Measurements from ENCODE around the gene VPS4B. TPM values are rescaled to one million over a fixed set of nuclear protein-coding genes. Genes with fewer than 3 reads are reported as not detected.

VPS4B gene
- total and polyA plus RNA-seq, 10 of the 15 experiments (the other 5 are each of a cell fraction or from before 2014, with no cell fraction given), result 21.4 to 37.6 (median 29.8) TPM

GRCh38 chr18:63438181-63438580, 15.9 kb upstream of the VPS4B start:
- ChIA-PET POLR2A (interaction anchor here (1.6 kb wide), 1 partner anchor 16 kb away, joined by 3 read pairs; the partner anchor contains the start of gene VPS4B), RAD21 (ENCODE audit: unreplicated experiment) (interaction anchor here (0.7 to 3.4 kb wide), 16 partner anchors 16 to 800 kb away, joined by 3 to 39 read pairs (median 8); partner anchors contain the start of genes PHLPP1 and VPS4B), SMC1A (ENCODE audit: uncharacterized antibody, unreplicated experiment) (interaction anchor here (0.7 to 3.9 kb wide), 23 partner anchors 11 to 456 kb away, joined by 3 to 69 read pairs (median 4); partner anchors contain the start of gene VPS4B), CTCF (interaction anchor here (0.6 to 7.1 kb wide), 38 partner anchors 7 to 801 kb away, joined by 3 to 140 read pairs (median 5); partner anchors contain the start of gene BCL2)
- H3K4me2 ChIP-seq (ENCODE audit: control insufficient read depth, insufficient read depth), result no peak overlapping the region
- no peak overlapping the region for H3K27ac ChIP-seq (ENCODE audit: control insufficient read depth, insufficient read depth)
- H3K36me3 ChIP-seq (ENCODE audit: control insufficient read depth in 2 of 2, insufficient read depth in 2 of 2, low read length in 1 of 2), result no peaks in the 10 kb centered on the region
- in situ Hi-C loops (cut with MboI) (no loop called here), intact Hi-C loops (cut with micrococcal nuclease; ENCODE audit: unreplicated experiment) (loop anchor here (5.0 to 10.0 kb wide), 4 partner anchors 116 to 1011 kb away; partner anchors contain the start of gene PHLPP1)
- no peaks in the 10 kb centered on the region for H4K20me1 ChIP-seq (ENCODE audit: control insufficient read depth, insufficient read depth)
- H3K27me3 ChIP-seq (replicated peaks in 1 of 2; ENCODE audit: control insufficient read depth in 2 of 2, insufficient read depth in 2 of 2, low read length in 1 of 2), result peaks cover 0 to 3% of the 10 kb centered on the region in 2 experiments; a peak in 1 of 4 replicates
- ATAC-seq (no peak), DNase-seq (ENCODE audit: low read depth, low spot score) (no peak), FAIRE-seq (no peak)
- WGBS (ENCODE audit: insufficient coverage, insufficient replicate concordance, low lambda C conversion rate, missing lambda C conversion rate), result 47% methylated on average over 2 of the region's 2 CpGs
- H3K4me1 ChIP-seq (ENCODE audit: control insufficient read depth, insufficient read depth, low read length), result no peaks in the 10 kb centered on the region
- H3K9me3 ChIP-seq (replicated peaks; ENCODE audit: control insufficient read depth, insufficient read depth, low read length), result no peaks in the 10 kb centered on the region
- H3K79me2 ChIP-seq (ENCODE audit: control insufficient read depth, insufficient read depth, low read length), result no peaks in the 10 kb centered on the region
- no peak overlapping the region for H3K4me3 ChIP-seq
- H2AFZ ChIP-seq (ENCODE audit: control insufficient read depth, low read depth, low read length), result 0 out of 2 replicates have a peak overlapping the region, but pooled peaks have one; percentile 17
- no peak overlapping the region for H3K9ac ChIP-seq (ENCODE audit: control insufficient read depth, insufficient read depth, low read length)
- no TSS peak for BruUV-seq (replicated peaks)
- TF ChIP-seq, protein P1, sequence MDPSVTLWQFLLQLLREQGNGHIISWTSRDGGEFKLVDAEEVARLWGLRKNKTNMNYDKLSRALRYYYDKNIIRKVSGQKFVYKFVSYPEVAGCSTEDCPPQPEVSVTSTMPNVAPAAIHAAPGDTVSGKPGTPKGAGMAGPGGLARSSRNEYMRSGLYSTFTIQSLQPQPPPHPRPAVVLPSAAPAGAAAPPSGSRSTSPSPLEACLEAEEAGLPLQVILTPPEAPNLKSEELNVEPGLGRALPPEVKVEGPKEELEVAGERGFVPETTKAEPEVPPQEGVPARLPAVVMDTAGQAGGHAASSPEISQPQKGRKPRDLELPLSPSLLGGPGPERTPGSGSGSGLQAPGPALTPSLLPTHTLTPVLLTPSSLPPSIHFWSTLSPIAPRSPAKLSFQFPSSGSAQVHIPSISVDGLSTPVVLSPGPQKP (IDR thresholded peaks at IDR 0.05; ENCODE audit: low read depth, low read length), result no peak
- TF ChIP-seq NFIC (IDR thresholded peaks at IDR 0.05; ENCODE audit: low read depth, low read length) (no peak), ZZZ3 (IDR thresholded peaks at IDR 0.05; ENCODE audit: control insufficient read depth, insufficient read length, low read depth) (no peak), ZBTB11 (CRISPR knock-in tag; IDR thresholded peaks at IDR 0.05) (no peak), ZNF207 (IDR thresholded peaks at IDR 0.05; ENCODE audit: borderline replicate concordance) (no peak), KAT2A (conservative IDR thresholded peaks at IDR 0.05; ENCODE audit: control insufficient read depth, low read depth, low read length) (no peak), TCF7 (IDR thresholded peaks at IDR 0.05; ENCODE audit: borderline replicate concordance) (no peak), FOXM1 (IDR thresholded peaks at IDR 0.05; ENCODE audit: low read depth, low read length) (no peak), SMARCA5 (IDR thresholded peaks at IDR 0.05) (no peak), NFYB (IDR thresholded peaks at IDR 0.05; ENCODE audit: insufficient read depth, low read depth, low read length) (no peak), ZNF24 (IDR thresholded peaks at IDR 0.05) (no peak)
- TF ChIP-seq, protein P2, sequence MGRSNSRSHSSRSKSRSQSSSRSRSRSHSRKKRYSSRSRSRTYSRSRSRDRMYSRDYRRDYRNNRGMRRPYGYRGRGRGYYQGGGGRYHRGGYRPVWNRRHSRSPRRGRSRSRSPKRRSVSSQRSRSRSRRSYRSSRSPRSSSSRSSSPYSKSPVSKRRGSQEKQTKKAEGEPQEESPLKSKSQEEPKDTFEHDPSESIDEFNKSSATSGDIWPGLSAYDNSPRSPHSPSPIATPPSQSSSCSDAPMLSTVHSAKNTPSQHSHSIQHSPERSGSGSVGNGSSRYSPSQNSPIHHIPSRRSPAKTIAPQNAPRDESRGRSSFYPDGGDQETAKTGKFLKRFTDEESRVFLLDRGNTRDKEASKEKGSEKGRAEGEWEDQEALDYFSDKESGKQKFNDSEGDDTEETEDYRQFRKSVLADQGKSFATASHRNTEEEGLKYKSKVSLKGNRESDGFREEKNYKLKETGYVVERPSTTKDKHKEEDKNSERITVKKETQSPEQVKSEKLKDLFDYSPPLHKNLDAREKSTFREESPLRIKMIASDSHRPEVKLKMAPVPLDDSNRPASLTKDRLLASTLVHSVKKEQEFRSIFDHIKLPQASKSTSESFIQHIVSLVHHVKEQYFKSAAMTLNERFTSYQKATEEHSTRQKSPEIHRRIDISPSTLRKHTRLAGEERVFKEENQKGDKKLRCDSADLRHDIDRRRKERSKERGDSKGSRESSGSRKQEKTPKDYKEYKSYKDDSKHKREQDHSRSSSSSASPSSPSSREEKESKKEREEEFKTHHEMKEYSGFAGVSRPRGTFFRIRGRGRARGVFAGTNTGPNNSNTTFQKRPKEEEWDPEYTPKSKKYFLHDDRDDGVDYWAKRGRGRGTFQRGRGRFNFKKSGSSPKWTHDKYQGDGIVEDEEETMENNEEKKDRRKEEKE (IDR thresholded peaks at IDR 0.05), result no peak
- TF ChIP-seq, protein P3, sequence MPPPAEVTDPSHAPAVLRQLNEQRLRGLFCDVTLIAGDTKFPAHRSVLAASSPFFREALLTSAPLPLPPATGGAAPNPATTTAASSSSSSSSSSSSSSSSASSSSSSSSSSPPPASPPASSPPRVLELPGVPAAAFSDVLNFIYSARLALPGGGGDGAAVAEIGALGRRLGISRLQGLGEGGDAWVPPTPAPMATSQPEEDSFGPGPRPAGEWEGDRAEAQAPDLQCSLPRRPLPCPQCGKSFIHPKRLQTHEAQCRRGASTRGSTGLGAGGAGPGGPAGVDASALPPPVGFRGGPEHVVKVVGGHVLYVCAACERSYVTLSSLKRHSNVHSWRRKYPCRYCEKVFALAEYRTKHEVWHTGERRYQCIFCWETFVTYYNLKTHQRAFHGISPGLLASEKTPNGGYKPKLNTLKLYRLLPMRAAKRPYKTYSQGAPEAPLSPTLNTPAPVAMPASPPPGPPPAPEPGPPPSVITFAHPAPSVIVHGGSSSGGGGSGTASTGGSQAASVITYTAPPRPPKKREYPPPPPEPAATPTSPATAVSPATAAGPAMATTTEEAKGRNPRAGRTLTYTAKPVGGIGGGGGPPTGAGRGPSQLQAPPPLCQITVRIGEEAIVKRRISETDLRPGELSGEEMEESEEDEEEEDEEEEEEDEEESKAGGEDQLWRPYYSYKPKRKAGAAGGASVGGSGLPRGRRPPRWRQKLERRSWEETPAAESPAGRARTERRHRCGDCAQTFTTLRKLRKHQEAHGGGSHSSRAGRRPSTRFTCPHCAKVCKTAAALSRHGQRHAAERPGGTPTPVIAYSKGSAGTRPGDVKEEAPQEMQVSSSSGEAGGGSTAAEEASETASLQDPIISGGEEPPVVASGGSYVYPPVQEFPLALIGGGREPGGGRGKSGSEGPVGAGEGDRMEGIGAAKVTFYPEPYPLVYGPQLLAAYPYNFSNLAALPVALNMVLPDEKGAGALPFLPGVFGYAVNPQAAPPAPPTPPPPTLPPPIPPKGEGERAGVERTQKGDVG (CRISPR knock-in tag; IDR thresholded peaks at IDR 0.05), result no peak

Measured in GM12878 (cell line).